SJSA1 (cell line): Measurements from ENCODE around the gene EXOC4. TPM values are rescaled to one million over a fixed set of nuclear protein-coding genes. Genes with fewer than 3 reads are reported as not detected.
A peak's percentile ranks its signal among the peaks of the same experiment; 100 is the strongest.
"Not testable (repeated sequence)": the region's sequence is repeated elsewhere in the genome, so short reads cannot be mapped to it uniquely, and the experiment has no call there.

Experiments
- DNase-seq, 2 experiments: peaks; one replicate each; pipeline ENCODE4 v3.0.0-alpha.2; 2015 to 2020; ENCODE audit warnings: low spot score in 2 of 2, low read depth in 1 of 2
- H3K27ac ChIP-seq: fragments of 250-450 bp; sonication (Bioruptor Pico); 2 replicates; pipeline ENCODE4 v1.5.1; 2020; ENCODE audit warnings: mild to moderate bottlenecking, moderate library complexity
- H3K27me3 ChIP-seq: fragments of 250-450 bp; sonication (Bioruptor Pico); replicated peaks from 2 replicates; pipeline ENCODE4 v1.5.1; 2020; ENCODE audit warnings: mild to moderate bottlenecking, moderate library complexity
- H3K36me3 ChIP-seq: fragments of 250-450 bp; sonication (Bioruptor Pico); 2 replicates; pipeline ENCODE4 v1.5.1; 2020; ENCODE audit warnings: mild to moderate bottlenecking
- H3K4me1 ChIP-seq: fragments of 250-450 bp; sonication (Bioruptor Pico); replicated peaks from 2 replicates; pipeline ENCODE4 v1.6.1; 2021; ENCODE audit warnings: mild to moderate bottlenecking
- H3K4me3 ChIP-seq: fragments of 250-450 bp; sonication (Bioruptor Pico); 2 replicates; pipeline ENCODE4 v1.5.1; 2020; ENCODE audit warnings: mild to moderate bottlenecking
- H3K9me3 ChIP-seq: fragments of 250-450 bp; sonication (Bioruptor Pico); replicated peaks from 2 replicates; pipeline ENCODE4 v1.5.1; 2020; ENCODE audit warnings: mild to moderate bottlenecking
- total RNA-seq: library from RNA; depleted of rRNA; stranded (reverse); fragments of >200 nt; shearing (Covaris generic); gene quantifications from 2 replicates; pipeline ENCODE4 v1.2.3, GENCODE V29; 2014

The EXOC4 gene
- total RNA-seq, 1 experiment from 2014 or later: 38.5 TPM

GRCh38 chr7:133252506-133252857, 396 bp upstream of the EXOC4 start:
- H3K4me3 ChIP-seq: peak overlapping the region; percentile 51; the same call in 1 of the 2 replicates

GRCh38 chr7:133253519-133253875, 619 bp downstream of the EXOC4 start:
- Histone ChIP-seq H3K36me3 (no peaks in the 10 kb centered on the region; the same call in 1 of the 2 replicates), H3K27me3 (no peaks in the 10 kb centered on the region), H3K4me3 (peak overlapping the region; percentile 51), H3K9me3 (no peaks in the 10 kb centered on the region), H3K27ac (peak overlapping the region; percentile 40; the same call in 1 of the 2 replicates), H3K4me1 (peaks cover 8% of the 10 kb centered on the region)
- peak in 1 of 2 experiments; percentile 11 for DNase-seq

More at GRCh38 chr7:133252506-133252857, 396 bp upstream of the EXOC4 start:
- Histone ChIP-seq H3K36me3 (no peaks in the 10 kb centered on the region; the same call in 1 of the 2 replicates), H3K27me3 (no peaks in the 10 kb centered on the region), H3K4me1 (peaks cover 8% of the 10 kb centered on the region), H3K9me3 (no peaks in the 10 kb centered on the region), H3K27ac (no peak overlapping the region)
- DNase-seq: no peak

GRCh38 chr7:133255486-133255885, 2.6 kb downstream of the EXOC4 start:
- Histone ChIP-seq H3K4me3 (no peak overlapping the region), H3K27me3 (no peaks in the 10 kb centered on the region), H3K9me3 (no peaks in the 10 kb centered on the region), H3K4me1 (peaks cover 8% of the 10 kb centered on the region), H3K27ac (no peak overlapping the region), H3K36me3 (no peaks in the 10 kb centered on the region; the same call in 1 of the 2 replicates)
- no peak for DNase-seq

- Histone ChIP-seq H3K4me1 (peaks cover 8% of the 10 kb centered on the region), H3K27me3 (no peaks in the 10 kb centered on the region), H3K9me3 (no peaks in the 10 kb centered on the region), H3K4me3 (no peak overlapping the region), H3K36me3 (no peaks in the 10 kb centered on the region; the same call in 1 of the 2 replicates), H3K27ac (no peak overlapping the region)
- DNase-seq: no peak
Measured at GRCh38 chr7:133258174-133258573, 5.3 kb downstream of the EXOC4 start.

- no peak overlapping the region for H3K27ac ChIP-seq
- no peaks in the 10 kb centered on the region for H3K36me3 ChIP-seq
- H3K4me3 ChIP-seq: no peak overlapping the region
- H3K27me3 ChIP-seq: no peaks in the 10 kb centered on the region
- DNase-seq: no peak
- no peaks in the 10 kb centered on the region for H3K9me3 ChIP-seq
- H3K4me1 ChIP-seq: no peaks in the 10 kb centered on the region
Measured at GRCh38 chr7:133265821-133266220, 12.9 kb downstream of the EXOC4 start.

- DNase-seq: no peak
- H3K4me1 ChIP-seq: no peaks in the 10 kb centered on the region
- no peak overlapping the region for H3K4me3 ChIP-seq
- no peaks in the 10 kb centered on the region for H3K27me3 ChIP-seq
- no peaks in the 10 kb centered on the region for H3K9me3 ChIP-seq
- no peaks in the 10 kb centered on the region for H3K36me3 ChIP-seq
- no peak overlapping the region for H3K27ac ChIP-seq
Measured at GRCh38 chr7:133268355-133268754, 15.5 kb downstream of the EXOC4 start.

- H3K36me3 ChIP-seq: peaks cover 1% of the 10 kb centered on the region; the same call in 1 of the 2 replicates
- no peaks in the 10 kb centered on the region for H3K27me3 ChIP-seq
- no peak overlapping the region for H3K27ac ChIP-seq
- H3K4me1 ChIP-seq: no peaks in the 10 kb centered on the region; the same call in 1 of the 2 replicates
- H3K4me3 ChIP-seq: no peak overlapping the region
- no peaks in the 10 kb centered on the region for H3K9me3 ChIP-seq
- no peak for DNase-seq
Measured at GRCh38 chr7:133272336-133272735, 19.5 kb downstream of the EXOC4 start.

GRCh38 chr7:133273227-133273626, 20.3 kb downstream of the EXOC4 start:
- Histone ChIP-seq H3K27me3 (no peaks in the 10 kb centered on the region), H3K9me3 (no peaks in the 10 kb centered on the region), H3K36me3 (peaks cover 10% of the 10 kb centered on the region), H3K27ac (no peak overlapping the region), H3K4me3 (no peak overlapping the region), H3K4me1 (no peaks in the 10 kb centered on the region; the same call in 1 of the 2 replicates)
- no peak for DNase-seq

- H3K27ac ChIP-seq: no peak overlapping the region
- H3K9me3 ChIP-seq: no peaks in the 10 kb centered on the region
- no peaks in the 10 kb centered on the region; the same call in 1 of the 2 replicates for H3K4me1 ChIP-seq
- no peak overlapping the region for H3K4me3 ChIP-seq
- no peaks in the 10 kb centered on the region for H3K27me3 ChIP-seq
- H3K36me3 ChIP-seq: peaks cover 10% of the 10 kb centered on the region
- no peak for DNase-seq
Measured at GRCh38 chr7:133274265-133274664, 21.4 kb downstream of the EXOC4 start.

GRCh38 chr7:133275008-133275407, 22.1 kb downstream of the EXOC4 start:
- H3K4me3 ChIP-seq: no peak overlapping the region
- H3K27me3 ChIP-seq: no peaks in the 10 kb centered on the region
- H3K4me1 ChIP-seq: no peaks in the 10 kb centered on the region; the same call in 1 of the 2 replicates
- no peak overlapping the region for H3K27ac ChIP-seq
- DNase-seq: no peak
- peaks cover 10% of the 10 kb centered on the region for H3K36me3 ChIP-seq
- no peaks in the 10 kb centered on the region for H3K9me3 ChIP-seq

- H3K4me3 ChIP-seq: no peak overlapping the region
- peak in 1 of 2 experiments; percentile 7 for DNase-seq
- H3K27me3 ChIP-seq: no peaks in the 10 kb centered on the region
- H3K27ac ChIP-seq: no peak overlapping the region
- H3K9me3 ChIP-seq: no peaks in the 10 kb centered on the region
- peaks cover 10% of the 10 kb centered on the region for H3K36me3 ChIP-seq
- H3K4me1 ChIP-seq: no peaks in the 10 kb centered on the region; the same call in 1 of the 2 replicates
Measured at GRCh38 chr7:133275446-133276095, 22.7 kb downstream of the EXOC4 start.

- peaks cover 10% of the 10 kb centered on the region for H3K36me3 ChIP-seq
- H3K4me1 ChIP-seq, H3K27ac ChIP-seq, H3K4me3 ChIP-seq, DNase-seq, H3K9me3 ChIP-seq, H3K27me3 ChIP-seq: not testable (repeated sequence)
Measured at GRCh38 chr7:133278975-133279374, 26.1 kb downstream of the EXOC4 start.

- Histone ChIP-seq H3K4me1 (no peaks in the 10 kb centered on the region), H3K27ac (no peak overlapping the region), H3K36me3 (peaks cover 10% of the 10 kb centered on the region), H3K9me3 (no peaks in the 10 kb centered on the region), H3K4me3 (no peak overlapping the region), H3K27me3 (no peaks in the 10 kb centered on the region)
- DNase-seq: no peak
Measured at GRCh38 chr7:133282094-133282493, 29.2 kb downstream of the EXOC4 start.

- Histone ChIP-seq H3K36me3 (no peaks in the 10 kb centered on the region; the same call in 1 of the 2 replicates), H3K4me3 (no peak overlapping the region), H3K27ac (no peak overlapping the region), H3K4me1 (no peaks in the 10 kb centered on the region), H3K9me3 (no peaks in the 10 kb centered on the region), H3K27me3 (no peaks in the 10 kb centered on the region)
- no peak for DNase-seq
Measured at GRCh38 chr7:133284092-133284491, 31.2 kb downstream of the EXOC4 start.

GRCh38 chr7:133288970-133289369, 36.1 kb downstream of the EXOC4 start:
- peaks cover 21% of the 10 kb centered on the region for H3K36me3 ChIP-seq
- no peaks in the 10 kb centered on the region for H3K27me3 ChIP-seq
- H3K27ac ChIP-seq: no peak overlapping the region
- no peak overlapping the region for H3K4me3 ChIP-seq
- DNase-seq: no peak
- no peaks in the 10 kb centered on the region for H3K9me3 ChIP-seq
- H3K4me1 ChIP-seq: no peaks in the 10 kb centered on the region
